DND-41 (cell line): ENCODE data around the gene ALDH9A1.

Experiments used
- ATAC-seq: fragments of 200-7000 bp; cut with Tn5 transposase; 3 replicates; pipeline ENCODE4 v1.9.1; 2021; ENCODE audit warnings: low read depth; ENCODE audit not compliant: insufficient read depth
- DNase-seq: peaks from one replicate; pipeline ENCODE4 v3.0.0-alpha.2; 2020
- H2AFZ ChIP-seq: 2 replicates; pipeline ENCODE4 v1.6.0; 2012; ENCODE audit warnings: low read depth, low read length
- H3K27ac ChIP-seq: 2 replicates; pipeline ENCODE4 v1.5.1; 2012; ENCODE audit warnings: low read length, inconsistent platforms
- H3K27me3 ChIP-seq: fragments of 200-600 bp; sonication (generic); 2 replicates; pipeline ENCODE4 v1.6.0; 2012; ENCODE audit warnings: low read length, mild to moderate bottlenecking, inconsistent platforms; ENCODE audit not compliant: insufficient read depth, poor library complexity
- H3K36me3 ChIP-seq: 2 replicates; pipeline ENCODE4 v1.5.1; 2012; ENCODE audit warnings: low read length, inconsistent platforms; ENCODE audit not compliant: insufficient read depth
- H3K4me1 ChIP-seq: 2 replicates; pipeline ENCODE4 v1.5.1; 2012; ENCODE audit warnings: mild to moderate bottlenecking, low read length; ENCODE audit not compliant: insufficient read depth
- H3K4me2 ChIP-seq: 2 replicates; pipeline ENCODE4 v1.6.0; 2012; ENCODE audit warnings: mild to moderate bottlenecking, moderate library complexity, low read length, inconsistent platforms; ENCODE audit not compliant: insufficient read depth
- H3K4me3 ChIP-seq, 2 experiments: fragments of 200-600 bp in 1 of 2; shearing (Covaris generic) in 1 of 2; 2 replicates each; pipeline ENCODE4 v1.5.1; 2012 to 2016; ENCODE audit warnings: inconsistent platforms in 2 of 2, low read length in 2 of 2, mild to moderate bottlenecking in 2 of 2, low read depth in 1 of 2, moderate library complexity in 1 of 2
- H3K79me2 ChIP-seq: 2 replicates; pipeline ENCODE4 v1.6.0; 2012; ENCODE audit warnings: low read length, inconsistent platforms; ENCODE audit not compliant: insufficient read depth
- H3K9ac ChIP-seq: 2 replicates; pipeline ENCODE4 v1.6.0; 2012; ENCODE audit warnings: low read depth, mild to moderate bottlenecking, inconsistent platforms, low read length, moderate library complexity
- H3K9me3 ChIP-seq: 2 replicates; pipeline ENCODE4 v1.5.1; 2012; ENCODE audit warnings: low read length, moderate library complexity, mild to moderate bottlenecking, inconsistent platforms; ENCODE audit not compliant: insufficient read depth, severe bottlenecking
- H4K20me1 ChIP-seq: 2 replicates; pipeline ENCODE4 v1.6.0; 2012; ENCODE audit warnings: low read length; ENCODE audit not compliant: insufficient read depth
- EZH2 ChIP-seq: IDR thresholded peaks from 3 replicates; pipeline ENCODE4 v1.6.1; 2012; ENCODE audit warnings: borderline replicate concordance, low read depth, mild to moderate bottlenecking, moderate library complexity, low read length, inconsistent platforms; ENCODE audit not compliant: severe bottlenecking
- TF ChIP-seq, protein P1 (sequence below): IDR thresholded peaks from 2 replicates; pipeline ENCODE4 v1.5.1; 2012; ENCODE audit warnings: borderline replicate concordance, low read length, moderate library complexity, mild to moderate bottlenecking; ENCODE audit not compliant: poor library complexity, severe bottlenecking; ENCODE audit errors: extremely low read depth

The ALDH9A1 gene

DNA sequence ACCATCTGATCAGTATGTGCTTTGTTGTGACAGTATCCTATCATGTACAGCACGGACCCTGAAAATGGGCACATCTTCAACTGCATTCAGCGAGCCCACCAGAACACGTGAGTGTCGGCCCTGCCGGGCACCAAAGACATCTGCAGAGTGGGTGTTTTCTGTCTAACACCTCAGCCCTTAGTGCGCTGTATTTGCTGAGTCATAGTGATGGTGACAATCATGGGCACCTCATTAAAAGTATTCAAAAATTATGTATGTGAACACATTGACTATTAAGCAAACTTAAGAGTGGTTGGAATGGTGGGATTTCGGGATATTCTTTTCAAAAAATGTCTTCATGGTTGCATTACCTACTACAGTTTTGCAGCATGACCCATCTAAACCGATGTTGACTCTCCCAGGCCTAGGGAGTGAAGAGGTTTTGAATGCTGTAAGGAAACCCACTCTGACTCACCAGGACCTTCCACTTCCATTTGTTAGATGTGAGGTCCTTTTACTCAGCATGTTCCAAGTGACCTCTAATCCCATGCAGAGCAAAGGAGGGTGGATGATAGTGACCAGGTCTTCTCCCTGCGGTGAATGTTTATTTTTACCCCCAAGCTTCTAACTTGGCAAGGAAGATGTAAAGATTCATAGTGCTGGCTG, 47.3 kb downstream of the ALDH9A1 start:
- Histone ChIP-seq H4K20me1 (0 out of 2 replicates have a peak, but pooled peaks cover 2% of the 10 kb centered on the region), H3K4me2 (no peak overlapping the region), H3K4me1 (no peaks in the 10 kb centered on the region), H3K79me2 (no peaks in the 10 kb centered on the region), H3K9ac (no peak overlapping the region), H3K4me3 (no peak overlapping the region), H2AFZ (no peak overlapping the region), H3K36me3 (peaks cover 20% of the 10 kb centered on the region; the same call in 1 of the 2 replicates), H3K27ac (no peak overlapping the region), H3K27me3 (no peaks in the 10 kb centered on the region), H3K9me3 (no peaks in the 10 kb centered on the region)
- DNase-seq (no peak), ATAC-seq (no peak)
- no peak for TF ChIP-seq EZH2
- TF ChIP-seq, protein P1, sequence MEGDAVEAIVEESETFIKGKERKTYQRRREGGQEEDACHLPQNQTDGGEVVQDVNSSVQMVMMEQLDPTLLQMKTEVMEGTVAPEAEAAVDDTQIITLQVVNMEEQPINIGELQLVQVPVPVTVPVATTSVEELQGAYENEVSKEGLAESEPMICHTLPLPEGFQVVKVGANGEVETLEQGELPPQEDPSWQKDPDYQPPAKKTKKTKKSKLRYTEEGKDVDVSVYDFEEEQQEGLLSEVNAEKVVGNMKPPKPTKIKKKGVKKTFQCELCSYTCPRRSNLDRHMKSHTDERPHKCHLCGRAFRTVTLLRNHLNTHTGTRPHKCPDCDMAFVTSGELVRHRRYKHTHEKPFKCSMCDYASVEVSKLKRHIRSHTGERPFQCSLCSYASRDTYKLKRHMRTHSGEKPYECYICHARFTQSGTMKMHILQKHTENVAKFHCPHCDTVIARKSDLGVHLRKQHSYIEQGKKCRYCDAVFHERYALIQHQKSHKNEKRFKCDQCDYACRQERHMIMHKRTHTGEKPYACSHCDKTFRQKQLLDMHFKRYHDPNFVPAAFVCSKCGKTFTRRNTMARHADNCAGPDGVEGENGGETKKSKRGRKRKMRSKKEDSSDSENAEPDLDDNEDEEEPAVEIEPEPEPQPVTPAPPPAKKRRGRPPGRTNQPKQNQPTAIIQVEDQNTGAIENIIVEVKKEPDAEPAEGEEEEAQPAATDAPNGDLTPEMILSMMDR: no peak

DNA sequence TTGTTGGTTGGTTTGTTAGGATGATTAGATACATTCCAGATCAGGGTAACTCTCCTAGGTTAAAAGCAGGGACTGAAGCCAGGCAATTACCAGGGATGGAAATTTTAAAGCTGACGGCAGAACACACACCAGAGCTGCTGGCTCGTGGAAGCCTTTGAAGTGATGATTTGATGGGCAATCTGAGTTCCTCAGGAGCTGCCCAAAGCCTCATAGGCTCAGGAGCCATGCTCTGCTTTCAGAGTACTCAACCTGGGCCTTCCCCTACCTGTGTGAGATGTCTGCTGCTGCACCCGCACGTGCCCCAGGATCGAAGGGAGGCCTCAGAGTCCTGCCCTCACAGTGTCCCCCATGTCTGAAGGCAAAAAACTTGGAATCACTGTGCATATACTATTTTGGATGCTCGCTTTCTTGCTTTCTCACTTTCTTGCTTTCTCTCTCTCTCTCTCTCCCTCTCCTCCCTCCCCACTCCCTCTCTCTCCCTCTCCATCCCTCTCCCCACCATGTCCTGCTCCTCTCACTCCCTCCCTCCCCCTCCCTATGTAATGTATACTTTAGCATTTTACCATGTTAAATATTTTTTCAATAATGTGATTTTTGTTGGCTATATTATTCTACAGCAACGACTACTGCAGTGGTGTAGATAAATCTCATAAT, 49.3 kb downstream of the ALDH9A1 start:
- no peak overlapping the region for H3K9ac ChIP-seq
- H2AFZ ChIP-seq: no peak overlapping the region
- TF ChIP-seq, protein P1: no peak
- peaks cover 5% of the 10 kb centered on the region; the same call in 1 of the 2 replicates for H4K20me1 ChIP-seq
- no peaks in the 10 kb centered on the region for H3K9me3 ChIP-seq
- H3K27me3 ChIP-seq: no peaks in the 10 kb centered on the region
- no peaks in the 10 kb centered on the region for H3K4me1 ChIP-seq
- no peak overlapping the region for H3K4me2 ChIP-seq
- H3K4me3 ChIP-seq: no peak overlapping the region
- peaks cover 8% of the 10 kb centered on the region; the same call in 1 of the 2 replicates for H3K36me3 ChIP-seq
- H3K79me2 ChIP-seq: no peaks in the 10 kb centered on the region
- H3K27ac ChIP-seq: no peak overlapping the region
- DNase-seq (no peak), ATAC-seq (no peak)

DNA sequence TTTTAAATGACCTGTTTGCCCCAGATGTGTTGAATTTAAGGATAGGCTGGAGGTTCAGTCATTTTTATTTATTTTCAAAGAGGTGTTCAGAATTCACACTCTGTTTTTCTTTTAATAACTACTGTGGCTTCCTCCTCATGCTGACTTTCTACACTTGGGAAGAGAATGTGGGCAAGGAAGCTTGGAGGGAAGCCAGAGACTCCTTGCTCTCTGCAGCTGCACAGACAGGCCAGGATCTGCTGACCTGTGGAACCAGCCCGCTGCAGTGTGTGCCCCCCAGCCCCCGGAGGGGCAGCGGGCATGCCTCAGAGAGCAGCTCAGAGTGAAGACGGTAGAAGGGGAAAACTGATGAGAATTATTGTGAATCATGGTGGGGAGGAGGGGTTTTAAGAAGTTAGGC, 50.4 kb downstream of the ALDH9A1 start:
- H3K36me3 ChIP-seq: peaks cover 8% of the 10 kb centered on the region; the same call in 1 of the 2 replicates
- H3K9me3 ChIP-seq: no peaks in the 10 kb centered on the region
- H3K27me3 ChIP-seq: no peaks in the 10 kb centered on the region
- no peak overlapping the region for H2AFZ ChIP-seq
- H3K27ac ChIP-seq: no peak overlapping the region
- DNase-seq (no peak), ATAC-seq (no peak)
- H3K4me2 ChIP-seq: no peak overlapping the region
- H3K79me2 ChIP-seq: no peaks in the 10 kb centered on the region
- TF ChIP-seq, protein P1: no peak
- no peak for TF ChIP-seq EZH2
- H4K20me1 ChIP-seq: peaks cover 5% of the 10 kb centered on the region; the same call in 1 of the 2 replicates
- H3K9ac ChIP-seq: no peak overlapping the region
- H3K4me3 ChIP-seq: no peak overlapping the region
- no peaks in the 10 kb centered on the region for H3K4me1 ChIP-seq

DNA sequence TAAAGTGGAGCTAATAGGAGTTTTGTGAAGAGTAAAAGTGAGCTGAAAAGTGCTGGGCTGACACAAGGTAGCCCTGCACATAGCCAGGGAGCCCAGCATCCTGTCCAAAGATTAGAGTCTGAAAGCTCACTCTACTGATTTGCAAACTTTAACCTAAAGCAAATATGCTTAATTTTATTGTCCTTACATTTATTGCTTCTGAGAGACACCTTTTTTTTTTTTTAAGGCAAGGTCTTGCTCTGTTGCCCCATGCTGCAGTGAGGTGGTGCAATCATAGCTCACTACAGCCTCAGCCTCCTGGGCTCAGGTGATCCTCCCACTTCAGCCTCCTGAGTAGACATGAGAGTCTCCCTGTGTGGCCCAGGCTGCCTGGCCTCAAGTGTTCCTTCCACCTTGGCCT, 50.8 kb downstream of the ALDH9A1 start:
- Histone ChIP-seq H3K36me3 (peaks cover 8% of the 10 kb centered on the region; the same call in 1 of the 2 replicates), H3K4me3 (no peak overlapping the region), H3K4me1 (no peaks in the 10 kb centered on the region), H3K27me3 (no peaks in the 10 kb centered on the region), H4K20me1 (peaks cover 5% of the 10 kb centered on the region; the same call in 1 of the 2 replicates), H2AFZ (no peak overlapping the region), H3K4me2 (no peak overlapping the region), H3K27ac (no peak overlapping the region), H3K9ac (no peak overlapping the region), H3K79me2 (no peaks in the 10 kb centered on the region), H3K9me3 (no peaks in the 10 kb centered on the region)
- TF ChIP-seq, protein P1: no peak
- ATAC-seq (no peak), DNase-seq (no peak)
